Stimulated activated CD8-positive, alpha-beta memory T cell treated with anti-CD3 and anti-CD28 coated beads, Interleukin-7, amount 100 ng/mL, for 24 hours (primary cell): ENCODE measurements around the gene FBXL17.
"Not testable (repeated sequence)": the region's sequence is repeated elsewhere in the genome, so short reads cannot be mapped to it uniquely, and the experiment has no call there.

ENCODE experiments used
- DNase-seq: peaks from one replicate; pipeline ENCODE4 v3.0.0-alpha.2; 2020; ENCODE audit warnings: low read depth

FBXL17 gene

DNA sequence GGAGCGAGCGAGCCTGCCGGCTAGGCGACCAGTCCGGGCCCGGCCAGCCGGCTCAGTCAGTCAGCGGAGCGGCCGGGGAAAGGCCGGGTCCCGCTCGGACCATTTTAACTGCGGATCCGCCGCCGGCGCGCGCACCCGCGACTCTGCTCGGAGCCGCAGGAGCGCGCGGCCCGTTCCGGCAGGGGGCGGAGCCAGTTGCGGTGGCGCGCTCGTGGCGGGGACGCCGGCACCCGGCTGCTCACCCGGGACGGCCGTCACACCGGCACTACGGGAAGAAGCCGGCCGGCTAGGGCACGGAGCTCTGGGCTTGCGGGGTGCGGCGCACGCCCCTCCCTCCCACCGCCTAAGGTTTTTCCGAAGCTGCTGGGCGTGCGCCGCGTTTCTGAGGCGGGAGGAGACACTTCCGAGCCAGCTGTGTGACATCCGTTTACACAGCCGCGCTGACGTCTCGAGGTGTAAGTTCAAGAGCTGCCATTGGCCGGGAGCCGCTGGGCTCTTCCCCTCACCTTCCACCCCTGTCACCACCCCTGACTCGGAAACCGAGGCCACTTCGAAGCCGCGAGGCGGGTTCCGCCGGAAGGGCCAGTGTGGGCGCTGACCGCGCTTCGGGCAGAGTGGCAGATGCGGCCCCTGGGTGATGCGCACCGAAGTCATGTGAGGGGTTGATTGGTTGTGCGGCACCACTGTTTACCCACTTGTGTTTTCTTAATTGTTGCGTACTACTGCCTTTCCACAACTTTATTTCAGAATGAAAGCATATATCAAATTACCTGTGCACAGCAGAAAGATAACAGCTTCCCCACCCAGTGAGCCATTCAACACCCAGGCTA lies at the start of gene FBXL17:
TSS of gene FBXL17 (minus strand) at position 145 of the 830 bp plus-strand sequence.
- peak; percentile 76 for DNase-seq

DNA sequence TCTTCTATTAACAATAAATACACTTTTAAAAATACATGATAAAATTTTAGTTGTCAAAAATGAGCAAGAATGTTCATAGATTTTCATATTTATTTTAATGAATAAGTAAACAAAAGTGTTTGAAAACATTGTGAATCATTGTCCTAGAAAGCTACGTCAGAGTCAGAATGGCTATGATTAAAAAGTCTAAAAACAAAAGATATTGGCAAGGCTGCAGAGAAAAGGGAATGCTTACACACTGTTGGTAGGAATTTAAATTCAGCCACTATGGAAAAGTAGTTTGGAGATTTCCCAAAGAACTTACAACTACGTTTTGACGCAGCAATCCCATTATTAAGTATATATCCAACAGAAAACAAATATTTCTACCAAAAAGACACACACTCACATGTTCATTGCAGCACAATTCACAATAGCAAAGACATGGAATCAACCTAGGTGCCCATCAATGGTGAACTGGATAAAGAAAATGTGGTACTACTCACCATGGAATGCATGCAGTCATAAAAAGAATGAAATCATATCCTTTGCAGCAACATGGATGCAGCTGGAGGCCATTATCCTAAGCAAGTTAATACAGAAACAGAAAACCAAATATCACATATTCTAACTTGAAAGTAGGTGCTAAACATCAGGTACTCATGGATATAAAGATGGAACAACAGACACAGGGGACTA lies 49.2 kb upstream of the FBXL17 start:
- DNase-seq, result no peak

DNA sequence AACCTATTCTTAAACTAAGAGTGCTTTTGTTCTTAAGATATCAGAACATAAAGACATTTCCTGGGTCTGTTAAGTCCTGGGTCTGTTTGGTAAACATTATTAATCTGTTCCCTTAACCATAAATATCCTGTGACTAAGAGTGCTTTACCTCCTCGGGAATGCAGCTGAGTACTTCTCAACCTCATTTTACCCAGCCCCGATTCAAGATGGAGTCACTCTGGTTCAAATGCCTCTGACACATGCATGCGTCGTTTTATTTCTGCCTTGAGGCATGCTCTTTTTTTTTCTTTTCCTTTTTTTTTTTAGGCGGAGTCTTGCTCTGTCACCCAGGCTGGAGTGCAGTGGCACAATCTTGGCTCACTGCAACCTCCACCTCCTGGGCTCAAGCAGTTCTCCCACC lies 39.8 kb upstream of the FBXL17 start:
- no peak for DNase-seq

DNA sequence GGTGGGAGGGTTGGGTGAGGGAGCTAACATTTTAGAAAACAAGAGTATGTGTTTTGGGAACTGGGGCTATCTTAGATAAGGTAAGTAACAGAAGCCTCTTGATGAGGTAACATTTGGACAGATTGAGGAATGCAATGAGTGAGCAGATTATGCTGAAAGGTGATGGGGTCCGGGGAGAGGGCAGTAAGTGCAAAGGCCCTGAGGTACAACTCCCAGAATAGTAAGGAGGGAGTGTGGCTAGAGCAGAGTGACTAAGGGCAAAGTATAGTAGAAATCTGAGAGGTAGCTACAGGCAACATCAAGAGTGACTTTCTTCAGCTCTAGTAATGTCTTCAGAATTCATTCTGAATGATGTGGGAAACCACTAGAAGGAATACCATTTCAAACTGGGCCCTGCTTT lies 38.9 kb upstream of the FBXL17 start:
- no peak for DNase-seq

DNA sequence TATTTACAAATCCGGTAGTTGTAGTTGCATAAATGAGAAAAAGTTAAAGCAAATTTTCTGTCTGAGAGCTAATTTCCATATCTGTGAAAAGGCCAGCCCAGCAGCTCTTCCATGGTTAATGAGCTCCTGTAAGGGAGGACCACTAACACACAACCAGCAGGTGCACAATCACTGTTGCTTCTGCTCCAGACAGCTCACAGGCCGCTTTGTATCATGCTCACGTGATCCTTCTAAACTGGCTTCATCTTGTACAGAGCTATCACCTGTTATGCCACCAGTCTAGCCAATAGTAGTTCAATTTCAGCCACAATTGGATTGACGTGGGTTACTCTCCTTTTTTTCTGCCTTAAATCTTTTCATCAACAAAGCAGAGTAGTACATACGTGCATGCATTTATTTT lies 38.3 kb upstream of the FBXL17 start:
- no peak for DNase-seq

DNA sequence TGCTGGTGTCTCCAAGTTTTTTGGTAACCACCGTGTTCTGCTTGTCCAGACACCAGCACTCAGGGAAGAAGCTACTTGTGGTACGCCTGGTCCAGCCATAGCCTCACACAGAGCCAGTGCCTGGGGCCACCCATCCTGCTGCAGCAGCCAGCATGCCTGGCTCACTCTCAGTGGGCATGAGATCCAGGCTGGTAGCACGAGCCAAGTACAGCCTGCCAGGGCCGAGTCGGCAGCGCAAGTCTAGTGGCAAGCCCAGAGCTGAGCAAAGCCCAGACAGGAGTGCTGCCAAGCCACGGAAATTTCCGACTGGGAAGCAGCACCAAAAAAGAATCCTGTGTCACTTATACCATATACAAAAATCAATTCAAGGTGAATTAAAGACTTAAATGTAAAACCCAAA lies 36.3 kb upstream of the FBXL17 start:
- DNase-seq, result no peak

DNA sequence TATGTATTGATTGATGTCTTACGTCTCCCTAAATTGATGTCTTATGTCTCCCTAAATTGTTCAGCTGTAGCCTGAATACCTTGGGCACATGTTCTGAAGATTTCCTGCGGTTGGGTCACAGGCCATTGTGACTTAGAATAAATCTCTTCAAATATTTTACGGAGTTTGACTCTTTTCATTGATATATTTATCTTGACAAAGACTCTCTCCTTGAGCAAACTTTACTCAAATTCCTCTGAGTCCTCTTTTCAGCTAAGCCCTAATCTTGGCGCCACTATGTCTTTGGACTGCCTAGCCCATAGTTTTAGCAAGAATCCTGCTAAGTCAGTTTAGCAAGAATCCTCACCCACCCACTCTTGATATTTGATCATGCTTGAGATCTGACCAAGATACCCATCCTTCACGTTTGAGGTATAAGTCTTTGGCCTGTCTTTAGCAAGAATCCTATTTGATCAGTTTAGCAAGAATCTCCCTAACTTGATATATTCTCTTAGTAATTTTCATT lies 35.3 kb upstream of the FBXL17 start:
- DNase-seq, result no peak

DNA sequence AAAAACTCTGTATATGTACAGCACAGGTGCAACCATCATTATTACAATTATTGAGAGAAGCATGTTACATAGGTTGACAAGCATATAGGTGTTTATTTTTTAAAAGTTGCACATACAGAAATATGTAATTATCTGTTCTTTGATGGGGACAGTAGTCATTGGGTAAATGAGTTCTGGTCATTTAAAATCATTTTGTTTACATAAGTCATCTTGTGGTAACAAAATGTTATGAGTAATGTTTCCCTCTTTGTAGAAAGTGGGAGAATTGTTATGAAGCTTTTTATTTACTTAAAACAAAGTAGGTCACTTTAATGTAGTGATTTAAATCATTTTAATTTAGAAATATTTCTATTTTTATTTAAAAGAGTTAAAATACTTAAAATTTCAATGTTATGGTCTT lies 33.8 kb upstream of the FBXL17 start:
- DNase-seq, result no peak

DNA sequence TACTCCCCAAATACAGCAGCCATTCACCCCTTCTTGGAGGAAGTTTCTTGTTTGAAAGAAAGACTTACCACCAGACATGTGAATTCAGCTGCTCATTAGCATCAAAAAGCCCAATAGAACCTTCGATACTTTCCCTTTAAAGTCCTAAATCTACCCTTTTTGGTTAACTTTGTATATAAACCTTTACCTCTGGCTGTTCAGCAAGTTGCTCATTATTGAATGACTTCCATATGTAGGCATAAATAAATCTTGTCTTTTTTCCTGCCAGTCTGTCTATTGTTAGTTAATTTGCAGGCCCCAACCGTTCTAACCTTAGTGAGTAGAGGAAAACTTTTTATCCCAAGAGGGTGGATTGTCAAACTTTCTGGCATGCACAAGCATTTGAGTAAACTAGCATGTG lies 27.9 kb upstream of the FBXL17 start:
- no peak for DNase-seq

DNA sequence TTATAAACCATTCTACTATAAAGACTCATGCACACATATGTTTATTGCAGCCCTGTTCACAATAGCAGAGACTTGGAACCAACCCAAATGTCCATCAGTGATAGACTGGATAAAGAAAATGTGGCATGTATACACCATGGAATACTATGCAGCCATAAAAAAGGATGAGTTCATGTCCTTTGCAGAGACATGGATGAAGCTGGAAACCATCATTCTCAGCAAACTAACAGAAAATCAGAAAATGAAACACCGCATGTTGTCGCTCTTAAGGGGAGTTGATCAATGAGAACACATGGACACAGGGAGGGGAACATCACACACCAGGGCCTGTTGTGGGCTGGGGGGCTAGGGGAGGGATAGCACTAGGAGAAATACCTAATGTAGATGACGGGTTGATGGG lies 23.3 kb upstream of the FBXL17 start:
- DNase-seq, result not testable (repeated sequence)

DNA sequence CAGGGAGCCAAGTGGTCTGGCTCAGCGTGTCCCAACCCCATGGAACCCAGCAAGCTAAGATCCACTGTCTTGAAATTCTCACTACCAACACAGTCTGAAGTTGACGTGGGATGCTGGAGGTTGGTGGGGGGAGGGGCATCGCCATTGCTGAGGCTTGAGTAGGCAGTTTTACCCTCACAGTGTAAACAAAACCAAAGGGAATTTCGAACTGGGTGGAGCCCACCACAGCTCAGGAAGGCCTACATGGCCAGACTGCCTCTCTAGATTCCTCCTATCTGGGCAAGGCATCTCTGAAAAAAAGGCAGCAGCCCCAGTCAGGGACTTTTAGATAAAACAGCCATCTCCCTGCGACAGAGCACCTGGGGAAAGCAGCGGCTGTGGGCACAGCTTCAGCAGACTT lies 17.1 kb upstream of the FBXL17 start:
- no peak for DNase-seq

DNA sequence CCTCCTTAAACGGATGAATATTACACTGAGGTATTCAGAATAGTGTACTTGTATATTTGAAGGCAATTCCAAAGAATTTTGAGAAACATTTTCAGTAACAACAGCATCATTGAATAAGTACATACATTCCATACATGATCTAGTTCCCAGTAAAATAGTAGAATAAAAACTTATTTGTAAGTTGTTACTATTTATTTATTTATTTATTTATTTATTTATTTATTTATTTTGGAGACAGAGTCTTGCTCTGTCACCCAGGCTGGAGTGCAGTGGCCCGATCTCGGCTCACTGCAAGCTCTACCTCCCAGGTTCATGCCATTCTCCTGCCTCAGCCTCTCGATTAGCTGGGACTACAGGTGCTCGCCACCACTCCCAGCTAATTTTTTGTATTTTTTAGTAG lies 14.9 kb upstream of the FBXL17 start:
- not testable (repeated sequence) for DNase-seq

DNA sequence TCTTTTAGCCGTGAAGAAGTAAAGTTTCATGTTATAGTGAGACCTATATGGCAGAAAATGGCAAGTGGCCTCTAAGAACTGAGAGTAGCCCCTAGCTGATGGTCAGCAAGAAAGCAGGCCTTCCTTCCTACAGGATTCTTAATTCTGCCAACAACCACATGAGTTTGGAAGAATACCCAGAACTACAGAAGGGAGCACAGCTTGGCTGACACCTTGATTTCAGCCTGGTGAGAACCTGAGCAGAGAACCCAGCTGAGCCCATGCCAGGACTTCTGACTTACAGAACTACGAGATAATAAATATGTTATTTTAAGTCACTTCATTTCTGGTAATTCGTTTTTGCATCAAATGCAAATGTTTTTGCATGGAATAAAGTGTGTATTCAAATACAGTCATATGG lies 5.9 kb upstream of the FBXL17 start:
- no peak for DNase-seq

DNA sequence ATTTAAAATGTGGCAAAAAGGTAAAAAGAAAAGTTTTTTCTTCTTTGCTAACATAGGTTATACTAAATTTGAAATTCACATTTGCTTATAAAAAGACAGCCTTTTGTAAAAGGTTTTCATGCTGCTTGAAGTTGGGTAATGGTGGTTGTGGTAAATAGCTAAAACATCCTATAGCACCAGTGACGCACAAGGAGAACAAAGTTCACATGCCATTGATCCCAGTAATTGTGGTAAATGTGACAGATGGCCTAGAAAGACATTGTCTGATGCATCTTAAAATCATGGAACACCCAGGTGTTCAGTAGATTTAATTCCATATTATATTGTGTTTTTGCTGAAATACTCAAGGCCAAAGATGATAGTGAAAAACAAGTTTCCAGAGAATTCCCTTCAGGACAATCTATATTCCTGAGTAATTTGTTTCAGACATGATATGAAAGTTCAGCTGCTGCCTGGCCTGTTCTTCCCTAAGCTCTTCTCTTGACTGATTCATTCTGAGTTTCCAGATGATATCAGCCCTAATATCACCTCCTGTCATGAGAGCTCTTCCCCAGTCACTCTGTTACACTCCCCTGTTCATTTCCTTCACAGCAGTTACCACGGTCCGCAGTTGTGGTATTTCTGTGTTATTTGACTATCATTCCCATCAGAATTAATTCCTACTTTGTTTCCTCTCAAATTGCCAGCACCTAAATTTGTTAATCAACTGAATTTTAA lies 4.6 kb upstream of the FBXL17 start:
- DNase-seq, result no peak

DNA sequence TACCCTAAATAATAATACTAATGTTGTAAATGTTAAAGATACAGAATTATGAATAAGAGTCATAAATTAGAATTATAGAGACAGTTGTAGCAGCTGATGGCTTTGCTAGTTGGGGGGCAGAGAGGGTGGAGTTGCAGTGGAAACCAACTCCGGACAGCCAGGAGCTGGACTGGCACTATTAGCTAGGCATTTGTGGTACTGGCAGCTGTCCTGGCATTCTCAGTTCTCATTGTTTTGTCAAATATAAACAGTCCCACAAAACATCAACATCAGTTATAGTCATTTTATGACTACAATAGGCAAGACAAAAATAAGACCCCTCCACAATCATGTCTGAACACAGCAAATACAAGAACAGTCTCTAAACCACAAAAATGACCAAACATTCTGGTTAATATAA lies 2.8 kb upstream of the FBXL17 start:
- DNase-seq, result no peak

DNA sequence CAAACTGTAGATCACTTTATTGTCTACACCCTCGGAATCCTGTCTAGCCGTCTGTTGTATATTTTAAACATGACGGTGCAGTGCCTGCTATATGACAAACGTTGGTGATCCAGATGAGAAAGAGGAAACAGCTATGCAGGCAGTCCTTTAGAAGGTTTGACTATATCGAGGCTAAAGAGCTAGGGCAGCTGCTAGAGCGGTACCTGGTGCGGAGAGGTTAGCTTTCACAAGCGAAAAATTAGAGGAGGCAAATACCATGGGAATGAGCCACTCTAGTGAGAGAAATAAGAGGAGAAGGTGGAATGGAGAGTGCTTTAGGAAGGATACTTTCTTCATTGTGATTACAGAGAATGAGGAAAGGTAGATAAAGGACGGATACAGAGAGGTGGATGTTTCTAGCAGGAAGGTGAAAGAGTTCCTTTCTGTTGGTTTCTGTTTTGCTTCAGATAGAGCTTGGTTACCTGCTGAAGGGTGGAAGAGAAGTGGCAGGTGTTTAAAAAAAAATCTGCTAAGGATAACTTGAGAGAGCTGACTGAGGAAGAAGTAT lies 959 bp upstream of the FBXL17 start:
- no peak for DNase-seq

DNA sequence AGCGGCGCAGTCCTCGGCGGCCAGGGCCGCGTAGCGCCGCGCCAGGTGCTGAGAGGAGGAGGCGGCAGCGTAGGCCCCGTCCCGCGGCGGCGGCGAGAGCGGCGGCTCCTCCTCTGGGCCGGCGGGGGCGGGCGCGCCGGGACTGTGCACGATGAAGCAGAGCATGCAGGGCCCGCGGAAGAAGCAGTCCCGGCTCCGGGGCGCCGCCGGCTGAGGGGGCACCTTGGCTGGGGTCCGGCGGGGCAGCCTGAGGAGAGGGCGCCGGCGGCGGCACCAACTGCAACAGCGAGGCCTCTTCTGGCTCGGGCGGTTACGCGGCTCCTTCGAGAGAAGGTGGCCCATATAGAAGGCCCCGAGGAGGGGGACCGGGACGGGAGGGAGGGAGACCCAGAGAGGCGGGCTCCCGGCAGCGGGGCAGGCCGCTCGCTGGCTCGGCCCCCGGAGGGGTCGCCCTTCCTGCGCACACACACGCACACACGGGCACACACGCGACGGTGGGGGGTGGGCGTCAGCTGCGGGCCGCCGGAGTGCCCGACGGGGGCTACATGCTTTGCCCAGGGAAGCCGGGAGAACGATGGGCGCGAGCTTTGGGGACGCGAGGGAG lies 446 bp downstream of the FBXL17 start:
- DNase-seq, result peak; percentile 40

DNA sequence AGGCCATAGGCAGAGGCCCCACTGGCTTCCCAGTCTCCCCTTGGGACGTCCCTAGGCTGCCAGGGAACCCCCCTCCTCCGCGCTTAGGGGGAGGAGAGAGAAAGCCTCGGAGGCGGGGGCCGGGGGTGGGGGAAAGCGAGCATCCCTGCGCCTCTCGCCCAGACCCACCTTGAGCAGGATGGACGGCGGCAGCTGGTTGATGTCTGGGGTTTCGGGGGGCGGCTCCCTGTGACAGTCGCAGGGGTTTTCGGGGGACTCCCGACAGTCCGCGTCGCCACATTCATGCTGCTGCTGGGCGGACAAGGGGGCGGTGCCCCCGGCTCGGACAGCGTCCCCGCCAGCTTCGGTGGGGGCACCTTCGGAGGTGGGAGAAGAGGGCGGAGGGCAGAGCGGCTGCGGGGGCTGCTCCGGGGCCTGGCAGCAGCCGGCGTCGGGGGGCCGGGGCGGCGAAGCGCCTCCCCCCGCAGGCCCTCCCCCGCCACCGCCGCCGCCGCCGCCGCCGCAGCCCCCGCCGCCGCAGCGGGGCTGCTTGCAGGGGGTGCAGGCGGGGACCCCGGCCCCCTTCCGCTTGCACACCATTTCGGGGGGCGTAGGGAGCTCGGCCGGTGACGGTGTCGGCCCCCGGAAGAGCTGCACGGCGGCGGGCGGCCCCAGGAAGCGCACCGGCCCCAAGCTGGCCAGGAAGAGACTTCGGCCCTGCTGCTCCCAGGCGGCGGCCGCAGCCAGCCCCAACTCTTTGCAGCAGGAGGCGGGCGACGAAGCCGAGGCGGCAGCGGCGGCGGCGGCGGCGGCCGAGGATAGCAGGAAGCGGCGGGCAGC lies 1.2 kb downstream of the FBXL17 start:
- no peak for DNase-seq

DNA sequence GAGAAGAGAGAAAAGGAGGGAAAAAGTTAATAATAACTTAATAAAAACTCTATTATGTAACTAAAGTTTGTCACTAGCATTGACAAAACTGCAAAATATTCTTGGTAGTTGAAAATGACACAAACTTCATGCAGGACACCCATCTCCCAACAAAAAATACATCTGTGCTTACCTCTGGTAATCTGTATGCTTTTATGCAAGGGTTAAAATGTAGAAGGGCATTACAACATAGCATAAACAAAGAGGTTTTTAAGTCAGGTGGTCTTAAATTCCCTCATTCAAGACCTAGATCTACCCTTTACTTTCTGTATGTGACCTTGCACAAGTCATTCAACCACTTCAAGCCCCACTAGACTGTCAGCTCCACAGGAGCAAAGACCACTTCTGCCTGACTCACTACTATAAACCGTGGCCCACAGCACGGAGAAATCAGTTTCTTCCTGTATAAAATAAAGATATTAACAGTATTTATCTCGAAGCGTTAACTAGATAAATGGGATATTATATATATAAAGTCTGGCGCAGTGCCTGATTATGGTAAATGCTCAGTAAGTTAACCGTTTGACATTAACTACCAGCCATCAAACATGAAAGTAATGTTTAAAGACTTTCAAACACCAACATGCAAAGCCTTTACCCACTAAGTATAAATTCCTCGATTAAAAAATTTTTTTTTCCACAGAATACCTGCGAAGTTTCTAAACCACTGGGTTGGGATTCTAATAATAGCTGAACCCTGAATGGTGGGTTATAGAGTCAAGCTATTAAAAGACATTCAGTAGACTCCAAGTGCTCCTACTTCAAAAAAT lies 2.0 kb downstream of the FBXL17 start:
- no peak for DNase-seq

DNA sequence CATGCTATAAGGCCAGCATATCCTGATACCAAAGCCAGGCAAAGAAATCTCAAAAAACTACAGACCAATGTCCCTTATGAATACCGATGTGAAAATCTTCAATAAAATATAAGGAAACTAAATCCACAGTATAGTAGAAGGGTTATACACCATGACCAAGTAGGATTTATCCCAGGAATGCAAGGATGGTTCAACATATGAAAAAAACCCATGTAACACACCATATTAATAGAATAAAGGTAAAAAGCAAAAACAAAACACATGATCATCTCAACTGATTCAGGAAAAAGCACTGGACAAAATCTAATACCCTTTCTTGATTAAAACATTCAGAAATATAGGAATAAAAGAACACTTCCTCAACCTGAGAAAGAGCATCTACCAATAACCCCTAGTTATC lies 6.1 kb downstream of the FBXL17 start:
- DNase-seq, result no peak
